Neural progenitor cell (in vitro differentiated cells): Measurements from ENCODE around the gene SSC5D. TPM values are rescaled to one million over a fixed set of nuclear protein-coding genes. Genes with fewer than 3 reads are reported as not detected.

Experiments used
- DNase-seq: peaks from one replicate; pipeline ENCODE4 v3.0.0-alpha.2; 2016; ENCODE audit warnings: low spot score
- H2AFZ ChIP-seq: fragments of 200-600 bp; sonication (generic); replicated peaks from 2 replicates; pipeline ENCODE4 v1.6.1; 2016; ENCODE audit warnings: antibody characterized with exemption
- H3F3A ChIP-seq: fragments of 200-600 bp; sonication (generic); 2 replicates; pipeline ENCODE4 v1.6.1; 2016; ENCODE audit warnings: antibody characterized with exemption, low read depth
- H3K27ac ChIP-seq: fragments of 200-600 bp; sonication (generic); 2 replicates; pipeline ENCODE4 v1.5.1; 2016; ENCODE audit warnings: mild to moderate bottlenecking
- H3K27me3 ChIP-seq: fragments of 200-600 bp; sonication (generic); 2 replicates; pipeline ENCODE4 v1.6.1; 2016; ENCODE audit warnings: mild to moderate bottlenecking, moderate library complexity
- H3K36me3 ChIP-seq: fragments of 200-600 bp; sonication (generic); 2 replicates; pipeline ENCODE4 v1.5.1; 2016
- H3K4me1 ChIP-seq: fragments of 200-600 bp; sonication (generic); 2 replicates; pipeline ENCODE4 v1.6.1; 2016; ENCODE audit warnings: mixed run types
- H3K4me2 ChIP-seq: fragments of 200-600 bp; sonication (generic); 2 replicates; pipeline ENCODE4 v1.6.1; 2016
- H3K4me3 ChIP-seq: fragments of 200-600 bp; sonication (generic); 2 replicates; pipeline ENCODE4 v1.5.1; 2016
- H3K79me2 ChIP-seq: fragments of 200-600 bp; sonication (generic); 2 replicates; pipeline ENCODE4 v1.6.1; 2016; ENCODE audit warnings: low read depth
- H3K9ac ChIP-seq: fragments of 200-600 bp; sonication (generic); 2 replicates; pipeline ENCODE4 v1.6.1; 2016
- H3K9me3 ChIP-seq: fragments of 200-600 bp; sonication (generic); 2 replicates; pipeline ENCODE4 v1.5.1; 2016; ENCODE audit warnings: low read depth
- H4K20me1 ChIP-seq: fragments of 200-600 bp; sonication (generic); 2 replicates; pipeline ENCODE4 v1.6.1; 2016; ENCODE audit warnings: low read depth
- H3K27ac Mint-ChIP-seq: 3 replicates; pipeline ENCODE4 v1.8.0; 2021; ENCODE audit warnings: mixed read lengths
- H3K27me3 Mint-ChIP-seq: 2 replicates; pipeline ENCODE4 v1.8.0; 2022; ENCODE audit warnings: low read depth, mild to moderate bottlenecking, inconsistent platforms, moderate library complexity, mixed read lengths; ENCODE audit not compliant: insufficient read depth
- H3K36me3 Mint-ChIP-seq: 3 replicates; pipeline ENCODE4 v1.8.0; 2021; ENCODE audit warnings: mixed read lengths
- H3K4me1 Mint-ChIP-seq: 3 replicates; pipeline ENCODE4 v1.8.0; 2021; ENCODE audit warnings: mixed read lengths
- H3K4me3 Mint-ChIP-seq: 3 replicates; pipeline ENCODE4 v1.8.0; 2021; ENCODE audit warnings: mild to moderate bottlenecking, moderate library complexity, mixed read lengths
- H3K9me3 Mint-ChIP-seq: 3 replicates; pipeline ENCODE4 v1.8.0; 2020; ENCODE audit warnings: mixed read lengths
- EZH2 ChIP-seq: fragments of 200-600 bp; sonication (generic); IDR thresholded peaks from 2 replicates; pipeline ENCODE4 v1.6.1; 2017; ENCODE audit warnings: antibody characterized with exemption, mild to moderate bottlenecking, moderate library complexity
- EZH2phosphoT487 ChIP-seq: fragments of 200-600 bp; sonication (generic); IDR thresholded peaks from 2 replicates; pipeline ENCODE4 v1.6.1; 2017; ENCODE audit warnings: antibody characterized with exemption
- total RNA-seq: library from RNA; depleted of rRNA; stranded (reverse); fragments of >200 nt; gene quantifications from 2 replicates; pipeline ENCODE4 v1.2.3, GENCODE V29; 2015; ENCODE audit warnings: low replicate concordance
- TF ChIP-seq, protein P1 (sequence below): fragments of 200-600 bp; sonication (generic); IDR thresholded peaks from 2 replicates; pipeline ENCODE4 v1.5.1; 2017; ENCODE audit warnings: antibody characterized with exemption, mild to moderate bottlenecking

SSC5D gene
- total RNA-seq, 1 donor from 2014 or later: not detected

GRCh38 chr19:55483706-55484592 is 4.3 kb upstream of the SSC5D start:
- H3K27me3 ChIP-seq: no peaks in the 10 kb centered on the region
- H3K27ac ChIP-seq: no peak overlapping the region
- Mint-ChIP-seq H3K36me3 (peaks cover 2% of the 10 kb centered on the region), H3K9me3 (no peaks in the 10 kb centered on the region), H3K27me3 (peaks cover 8% of the 10 kb centered on the region), H3K27ac (no peak overlapping the region), H3K4me1 (peaks cover 28% of the 10 kb centered on the region), H3K4me3 (peak overlapping the region; percentile 82)
- peaks cover 39% of the 10 kb centered on the region for H3K4me1 ChIP-seq
- H2AFZ ChIP-seq: no peak overlapping the region
- H3K9ac ChIP-seq: no peak overlapping the region
- no peaks in the 10 kb centered on the region for H3K9me3 ChIP-seq
- H3K4me2 ChIP-seq: peak overlapping the region; percentile 95
- H4K20me1 ChIP-seq: peaks cover 25% of the 10 kb centered on the region
- H3K36me3 ChIP-seq: no peaks in the 10 kb centered on the region
- H3F3A ChIP-seq: peaks cover 28% of the 10 kb centered on the region
- H3K79me2 ChIP-seq: peaks cover 14% of the 10 kb centered on the region
- DNase-seq: no peak
- peak overlapping the region; percentile 63 for H3K4me3 ChIP-seq
- TF ChIP-seq, protein P1, sequence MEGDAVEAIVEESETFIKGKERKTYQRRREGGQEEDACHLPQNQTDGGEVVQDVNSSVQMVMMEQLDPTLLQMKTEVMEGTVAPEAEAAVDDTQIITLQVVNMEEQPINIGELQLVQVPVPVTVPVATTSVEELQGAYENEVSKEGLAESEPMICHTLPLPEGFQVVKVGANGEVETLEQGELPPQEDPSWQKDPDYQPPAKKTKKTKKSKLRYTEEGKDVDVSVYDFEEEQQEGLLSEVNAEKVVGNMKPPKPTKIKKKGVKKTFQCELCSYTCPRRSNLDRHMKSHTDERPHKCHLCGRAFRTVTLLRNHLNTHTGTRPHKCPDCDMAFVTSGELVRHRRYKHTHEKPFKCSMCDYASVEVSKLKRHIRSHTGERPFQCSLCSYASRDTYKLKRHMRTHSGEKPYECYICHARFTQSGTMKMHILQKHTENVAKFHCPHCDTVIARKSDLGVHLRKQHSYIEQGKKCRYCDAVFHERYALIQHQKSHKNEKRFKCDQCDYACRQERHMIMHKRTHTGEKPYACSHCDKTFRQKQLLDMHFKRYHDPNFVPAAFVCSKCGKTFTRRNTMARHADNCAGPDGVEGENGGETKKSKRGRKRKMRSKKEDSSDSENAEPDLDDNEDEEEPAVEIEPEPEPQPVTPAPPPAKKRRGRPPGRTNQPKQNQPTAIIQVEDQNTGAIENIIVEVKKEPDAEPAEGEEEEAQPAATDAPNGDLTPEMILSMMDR: no peak
- TF ChIP-seq EZH2phosphoT487 (no peak), EZH2 (no peak)

DNA sequence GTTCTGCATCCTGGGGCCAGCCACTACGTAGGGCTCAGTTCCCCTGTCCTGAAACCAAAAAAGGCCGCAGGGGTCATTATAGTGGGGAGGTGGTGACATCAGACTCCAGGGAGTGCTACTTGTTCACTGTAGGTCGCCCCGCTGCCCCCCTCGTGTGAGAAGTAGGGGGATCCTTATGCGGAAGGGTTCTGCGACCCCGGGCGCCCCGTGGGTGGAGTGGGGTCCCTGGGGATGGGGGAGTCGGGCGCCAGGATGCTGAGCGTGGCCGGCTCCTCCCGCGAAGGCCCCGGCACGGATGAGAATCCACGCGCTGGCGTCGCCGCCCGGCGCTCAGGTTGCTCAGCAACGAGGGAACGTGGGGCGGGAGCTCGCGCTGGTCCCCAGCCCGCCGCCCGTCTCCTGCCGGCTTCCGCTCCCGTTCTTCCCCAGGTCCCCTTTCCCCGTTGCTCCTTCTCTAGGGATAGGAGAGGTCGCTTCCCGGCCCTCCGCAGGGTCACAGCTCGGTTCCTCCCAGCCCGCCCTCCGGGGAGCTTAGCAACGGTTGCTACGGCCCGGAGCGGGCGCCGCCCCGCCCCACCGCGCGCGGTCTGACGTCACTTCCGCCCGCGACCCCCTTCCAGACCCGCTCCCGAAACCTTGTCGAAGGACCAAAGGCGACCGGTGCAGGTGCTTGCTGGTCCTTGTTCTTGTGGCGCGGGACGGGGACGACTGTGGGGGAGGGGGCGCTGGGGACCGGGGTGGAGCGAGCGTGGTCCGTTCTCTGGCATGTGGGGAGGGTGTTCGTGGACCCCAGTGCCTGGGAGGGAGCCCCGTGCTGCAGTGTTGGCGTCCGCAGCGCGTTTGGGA is 3.4 kb upstream of the SSC5D start, which contains the start of gene NAT14:
NAT14 (plus strand) TSS at position 596 of the 846 bp plus-strand sequence. CDS start 521 bp downstream, outside the sequence.
- H2AFZ ChIP-seq: no peak within 1 kb of the TSS
- TF ChIP-seq EZH2 (no peak), EZH2phosphoT487 (no peak)
- TF ChIP-seq, protein P1: no peak
- H3K4me1 ChIP-seq: peaks cover 46% of the 10 kb centered on the region

GRCh38 chr19:55485439-55486011 is 2.7 kb upstream of the SSC5D start:
- Histone ChIP-seq H3K27me3 (no peaks in the 10 kb centered on the region), H3K9ac (peak overlapping the region; percentile 56), H3K9me3 (no peaks in the 10 kb centered on the region), H2AFZ (no peak overlapping the region), H3K36me3 (no peaks in the 10 kb centered on the region), H3K79me2 (peaks cover 14% of the 10 kb centered on the region), H3K4me2 (peak overlapping the region; percentile 95), H3K4me3 (peak overlapping the region; percentile 63), H3K27ac (no peak overlapping the region), H3K4me1 (peaks cover 44% of the 10 kb centered on the region), H4K20me1 (peaks cover 25% of the 10 kb centered on the region), H3F3A (peaks cover 25% of the 10 kb centered on the region)
- peaks cover 5% of the 10 kb centered on the region for H3K27me3 Mint-ChIP-seq
- peaks cover 23% of the 10 kb centered on the region for H3K4me1 Mint-ChIP-seq
- H3K9me3 Mint-ChIP-seq: no peaks in the 10 kb centered on the region
- peaks cover 1% of the 10 kb centered on the region for H3K36me3 Mint-ChIP-seq
- H3K27ac Mint-ChIP-seq: peak overlapping the region; percentile 85
- TF ChIP-seq EZH2phosphoT487: no peak
- TF ChIP-seq, protein P1: no peak
- no peak for TF ChIP-seq EZH2
- H3K4me3 Mint-ChIP-seq: peak overlapping the region; percentile 85
- no peak for DNase-seq

More for the DNA sequence above, 3.4 kb upstream of the SSC5D start, which contains the start of gene NAT14:
- peak; percentile 95 for DNase-seq
- Mint-ChIP-seq H3K36me3 (peaks cover 2% of the 10 kb centered on the region), H3K4me3 (peak within 1 kb of the TSS; percentile 85), H3K9me3 (no peaks in the 10 kb centered on the region), H3K4me1 (peaks cover 26% of the 10 kb centered on the region), H3K27me3 (peaks cover 7% of the 10 kb centered on the region), H3K27ac (peak within 1 kb of the TSS; percentile 85)
- H3K27me3 ChIP-seq: no peaks in the 10 kb centered on the region
- no peak within 1 kb of the TSS for H3K27ac ChIP-seq
- H3K36me3 ChIP-seq: no peaks in the 10 kb centered on the region
- peaks cover 14% of the 10 kb centered on the region for H3K79me2 ChIP-seq
- H4K20me1 ChIP-seq: peaks cover 25% of the 10 kb centered on the region
- peak within 1 kb of the TSS; percentile 56 for H3K9ac ChIP-seq
- H3K4me2 ChIP-seq: peak within 1 kb of the TSS; percentile 95
- peak within 1 kb of the TSS; percentile 63 for H3K4me3 ChIP-seq
- no peaks in the 10 kb centered on the region for H3K9me3 ChIP-seq
- H3F3A ChIP-seq: peaks cover 28% of the 10 kb centered on the region
